ENCODE measurements around the gene DLGAP1.

Gene DLGAP1

GRCh38 chr18:3510896-3511295, 944.2 kb downstream of the DLGAP1 start:
- DNase-seq, result no peak

- DNase-seq, result no peak
Observed at GRCh38 chr18:3510024-3510423, 945.1 kb downstream of the DLGAP1 start.

DNA sequence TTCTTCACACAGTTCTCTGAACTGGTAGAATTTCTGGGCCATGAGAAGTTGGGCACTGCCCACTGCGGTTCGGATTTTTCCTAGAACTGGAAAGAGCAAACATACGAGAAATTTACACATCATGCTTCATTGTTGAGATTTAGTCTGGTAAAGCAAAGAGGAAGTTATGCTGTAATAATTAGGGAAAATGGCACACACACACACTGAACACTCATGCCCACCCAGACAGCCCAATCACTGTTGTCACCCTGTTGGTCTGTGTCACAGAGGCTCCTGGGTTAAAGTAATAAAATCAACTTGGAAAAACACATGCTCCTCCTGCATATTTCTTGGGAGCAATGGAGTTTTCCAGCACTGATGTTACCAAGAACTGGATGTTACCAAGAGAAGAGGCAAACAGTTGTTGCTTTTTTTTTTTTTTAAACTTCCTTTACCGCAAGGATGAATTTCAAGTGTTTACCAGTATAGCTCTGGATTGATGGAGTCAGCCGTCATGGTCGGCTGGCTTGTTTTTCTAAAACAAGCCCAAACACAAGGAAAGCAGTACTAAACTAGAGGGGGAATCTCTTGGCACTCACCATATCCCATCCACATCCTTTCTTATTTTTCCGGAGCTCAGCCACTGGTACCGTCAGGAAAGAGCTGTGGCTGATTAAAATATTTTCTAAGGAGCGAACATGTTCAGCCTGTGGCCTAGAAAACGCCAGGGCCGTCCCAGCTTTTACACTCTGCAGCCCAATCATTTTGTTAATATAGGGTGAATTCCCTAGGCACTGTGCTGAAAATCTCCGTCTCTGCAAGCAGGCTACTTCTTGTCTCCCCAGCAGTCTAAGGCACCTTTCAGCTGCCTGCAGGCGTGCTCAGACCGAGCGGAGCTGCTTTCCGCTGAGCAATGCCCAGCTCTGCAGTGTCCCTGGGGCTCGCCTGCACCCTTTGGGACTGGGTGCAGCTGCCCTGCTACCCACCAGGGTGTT, 946.2 kb downstream of the DLGAP1 start:
- DNase-seq, result no peak

GRCh38 chr18:3504637-3505036, 950.5 kb downstream of the DLGAP1 start:
- DNase-seq, result no peak

- DNase-seq, result no peak
Observed at GRCh38 chr18:3502650-3503049, 952.5 kb downstream of the DLGAP1 start.

- DNase-seq, result no peak
Observed at GRCh38 chr18:3500016-3500415, 955.1 kb downstream of the DLGAP1 start.

GRCh38 chr18:3499501-3499900, 955.6 kb downstream of the DLGAP1 start:
- no peak for DNase-seq

- DNase-seq, result no peak
Observed at GRCh38 chr18:3498698-3499471, 956.2 kb downstream of the DLGAP1 start.

DNA sequence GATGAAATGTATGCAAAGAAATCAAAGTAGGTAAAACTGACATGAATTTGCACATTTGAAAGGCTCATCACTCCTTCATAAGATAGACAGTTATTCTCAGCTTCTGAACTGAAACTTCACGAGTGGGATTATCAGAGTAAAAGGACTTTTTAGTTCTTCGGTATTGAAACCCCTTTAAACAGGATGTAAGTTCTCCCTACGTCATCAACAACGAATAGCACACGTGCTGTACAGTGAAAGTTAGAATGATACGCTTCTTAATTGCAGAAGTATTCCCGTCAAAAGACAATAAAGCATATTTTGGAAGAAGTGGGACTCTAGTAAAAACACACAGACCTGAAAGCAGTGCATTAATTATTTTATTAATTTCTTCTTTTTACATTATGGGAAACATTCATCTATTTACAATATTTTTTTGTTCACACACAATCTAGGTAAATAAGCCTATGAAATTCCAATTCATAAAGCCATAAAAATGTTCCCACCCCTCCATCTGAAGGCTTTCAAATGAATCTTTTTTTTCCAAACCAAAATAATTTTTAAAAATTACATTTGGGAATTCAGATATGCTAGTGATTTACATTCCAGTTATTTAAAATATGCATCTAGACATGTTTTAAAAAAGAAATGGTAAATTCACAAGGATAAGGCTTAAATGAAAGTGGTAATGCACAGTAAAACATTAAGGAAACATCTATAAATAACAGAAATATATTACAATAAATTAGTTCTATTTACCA, 959.2 kb downstream of the DLGAP1 start:
- DNase-seq, result no peak

DNA sequence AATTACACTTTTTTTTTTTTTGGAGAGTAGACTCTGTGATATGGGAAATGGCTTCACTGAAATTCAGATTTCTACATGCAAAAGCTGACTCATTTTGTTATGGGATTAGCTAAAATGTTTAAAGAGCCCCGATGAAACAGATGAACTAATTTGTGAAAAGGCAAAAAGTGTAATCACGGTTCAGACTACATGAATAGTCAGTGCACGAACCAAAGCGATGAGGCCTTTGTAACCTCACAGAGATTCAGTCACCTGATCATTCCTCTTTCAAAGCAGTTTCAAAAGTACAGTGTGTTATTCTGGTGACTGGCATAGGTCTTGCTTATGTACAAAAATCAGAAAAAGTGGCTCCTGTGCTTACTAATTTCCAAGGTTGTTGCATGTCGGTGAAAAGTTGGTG, 960.5 kb downstream of the DLGAP1 start:
- DNase-seq, result no peak

DNA sequence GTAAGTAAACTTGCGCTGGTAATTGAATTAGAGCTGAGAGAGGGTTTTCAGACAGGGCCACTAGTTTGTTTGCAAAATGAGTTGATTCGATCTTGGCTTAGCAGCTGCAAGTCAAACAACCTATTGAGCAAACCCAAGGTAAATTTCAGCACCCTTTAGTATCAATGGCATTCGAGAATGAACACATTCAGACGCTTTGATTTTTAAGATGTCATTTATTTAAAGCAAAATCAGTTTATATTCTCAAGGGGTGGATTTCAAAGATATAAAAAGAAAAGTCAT, 960.9 kb downstream of the DLGAP1 start:
- no peak for DNase-seq

DNA sequence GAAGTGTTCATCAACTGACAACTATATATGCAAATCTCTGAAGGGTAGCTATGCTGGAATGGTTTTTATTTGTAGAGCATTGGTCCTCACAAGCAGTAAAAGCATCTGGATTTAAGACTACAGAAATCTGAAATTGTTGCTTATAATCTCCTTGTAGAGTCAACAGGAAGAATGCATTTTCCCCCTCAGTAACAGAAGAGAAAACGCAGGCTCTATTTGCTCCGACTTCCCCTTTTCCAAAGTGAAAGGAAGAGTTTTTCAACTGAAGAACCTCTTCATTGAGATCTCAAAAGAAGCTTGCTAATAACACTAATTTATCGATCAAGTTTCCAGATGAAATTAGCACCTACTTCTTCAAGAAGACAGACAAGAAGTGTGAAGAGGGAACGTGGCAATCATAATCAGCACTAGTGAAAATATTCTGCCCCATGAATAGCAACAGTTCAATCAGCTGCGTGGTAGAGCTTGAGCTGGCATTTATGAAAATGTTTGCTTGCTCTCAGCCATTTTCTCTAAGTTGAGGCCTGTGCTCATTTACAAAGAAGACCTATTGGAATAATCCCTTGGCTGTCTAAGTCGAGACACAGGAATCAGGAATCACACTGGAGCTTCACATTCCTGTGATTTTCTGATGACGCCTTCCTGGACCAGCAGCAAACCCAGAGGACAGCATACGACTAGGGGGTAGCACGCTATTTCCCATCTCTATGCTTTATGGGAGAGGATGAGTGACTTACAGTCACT, 961.4 kb downstream of the DLGAP1 start:
- no peak for DNase-seq

DNA sequence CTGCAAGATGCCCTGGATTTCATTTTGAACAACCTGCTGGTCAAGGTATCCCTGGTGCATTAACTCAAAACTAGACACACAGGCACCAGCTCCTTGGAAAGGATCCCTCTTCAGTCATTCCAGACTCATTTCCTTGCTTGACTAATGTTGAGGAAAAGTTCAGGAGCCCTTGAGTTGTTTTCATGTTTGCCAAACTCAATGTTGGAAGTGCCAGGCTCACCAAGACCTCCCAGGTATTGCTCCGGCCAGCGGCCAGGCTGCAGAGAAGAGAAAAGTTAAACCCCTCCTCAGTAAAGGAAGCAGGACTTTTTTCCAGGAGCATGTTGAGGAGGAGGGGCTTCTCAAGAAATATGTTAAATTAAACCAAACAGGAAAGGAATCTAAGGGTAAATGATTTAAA, 962.4 kb downstream of the DLGAP1 start:
- no peak for DNase-seq

GRCh38 chr18:3491981-3492555, 963.0 kb downstream of the DLGAP1 start:
- DNase-seq, result no peak

DNA sequence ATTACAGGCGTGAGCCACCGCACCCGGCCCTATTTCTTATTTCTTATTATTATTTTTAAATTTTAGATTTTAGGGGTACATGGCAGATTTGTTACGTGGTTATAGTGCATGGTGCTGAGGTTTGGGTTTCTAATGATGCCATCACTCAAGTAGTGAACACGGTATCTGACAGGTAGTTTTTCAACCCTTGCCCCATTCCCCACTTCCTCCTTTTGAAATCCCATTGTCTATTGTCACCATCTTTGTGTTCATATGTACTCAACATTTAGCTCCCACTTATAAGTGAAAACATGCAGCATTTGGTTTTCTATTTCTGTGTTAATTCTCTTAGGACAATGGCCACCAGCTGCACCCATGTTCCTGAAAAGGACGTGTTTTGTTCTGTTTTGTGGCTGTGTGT, 965.6 kb downstream of the DLGAP1 start:
- no peak for DNase-seq

- DNase-seq, result no peak
Observed at GRCh38 chr18:3486512-3486911, 968.6 kb downstream of the DLGAP1 start.

DNA sequence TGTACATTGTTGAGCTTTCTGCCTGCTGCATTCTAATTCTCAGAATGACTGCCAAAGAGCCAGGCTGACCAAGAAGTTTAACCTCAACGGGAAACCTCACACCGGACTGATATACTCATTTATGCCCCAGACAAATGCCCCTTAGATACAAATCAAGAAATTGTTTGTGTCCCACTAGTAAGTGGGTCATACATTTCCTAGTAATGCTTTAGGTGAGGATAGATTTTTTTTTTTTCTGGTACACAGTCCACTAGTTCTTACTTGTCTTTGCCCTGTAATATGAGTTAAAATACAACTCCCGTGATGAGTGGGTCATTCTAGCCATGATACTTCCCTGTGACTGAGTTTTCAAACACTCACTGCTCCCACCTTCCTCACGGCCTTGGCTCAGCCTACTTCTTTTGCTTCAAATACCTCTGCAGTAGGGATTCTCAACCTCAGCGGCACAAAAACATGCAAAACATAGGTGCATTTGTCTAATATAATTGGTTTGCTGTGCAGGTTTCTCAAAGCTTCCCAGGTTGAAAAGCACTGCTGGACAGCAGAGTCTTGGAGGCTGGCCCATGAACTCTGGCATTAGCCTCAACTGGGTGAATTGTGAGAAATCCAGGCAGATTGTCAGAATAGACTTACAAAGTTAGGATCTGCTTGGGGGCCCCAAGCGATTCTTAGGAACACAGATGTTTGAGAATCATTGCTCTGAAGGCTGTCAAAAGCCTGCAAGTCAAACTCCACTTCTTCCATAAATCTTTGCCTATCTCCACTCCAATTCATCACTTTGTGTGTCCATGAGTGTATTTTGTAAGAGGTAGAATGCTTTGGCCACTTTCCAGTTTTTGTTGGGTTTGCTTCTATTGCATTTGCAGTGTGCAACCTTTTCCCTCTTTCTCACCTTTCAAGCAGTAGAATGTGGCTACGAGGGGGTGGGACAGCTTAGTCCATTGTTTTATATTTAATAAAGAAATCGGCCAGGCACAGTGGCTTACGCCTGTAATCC, 969.7 kb downstream of the DLGAP1 start:
- no peak for DNase-seq

DNA sequence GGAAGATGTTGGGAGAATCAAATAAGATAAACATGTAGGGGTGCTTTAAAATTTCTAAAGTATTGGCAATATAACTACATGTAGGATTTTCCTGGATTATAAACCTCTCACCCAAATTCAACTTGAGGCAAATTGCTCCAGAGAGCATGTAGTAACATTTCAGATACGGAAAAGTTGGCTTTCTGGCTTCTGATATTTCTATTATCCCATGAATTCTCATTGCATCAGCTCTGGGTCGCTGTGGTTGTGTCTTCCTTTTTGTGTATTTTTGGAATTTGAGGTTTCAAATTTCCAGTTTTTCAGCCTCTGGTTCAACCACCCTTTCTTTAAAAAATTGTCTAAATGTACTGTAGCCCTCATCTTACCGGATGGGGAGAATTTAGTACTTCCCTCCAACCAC, 972.8 kb downstream of the DLGAP1 start:
- DNase-seq, result no peak

DNA sequence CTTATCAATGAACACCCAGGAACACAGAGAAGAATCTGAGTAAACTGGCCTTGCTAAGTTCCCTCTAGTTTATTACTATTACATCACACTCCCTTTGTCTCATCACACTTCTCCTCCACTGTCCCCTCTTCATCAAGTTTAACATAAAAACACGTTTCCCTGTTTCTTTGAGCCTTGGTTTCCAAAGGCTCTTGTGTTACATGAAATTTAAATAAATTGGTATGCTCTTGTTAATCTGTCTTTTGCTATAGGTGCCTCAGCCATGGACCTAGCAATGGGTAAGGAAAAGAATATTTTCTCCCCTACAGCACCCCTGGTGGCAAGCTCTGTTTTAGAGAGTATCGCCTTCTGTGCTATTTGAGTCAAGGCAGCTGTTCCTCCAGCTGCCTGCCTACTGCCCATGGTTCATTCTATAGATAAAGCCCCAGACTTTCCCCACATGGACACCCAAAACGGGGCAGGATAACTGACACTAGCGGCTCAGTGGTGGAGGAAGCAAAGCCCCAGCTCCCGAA, 973.4 kb downstream of the DLGAP1 start:
- DNase-seq, result no peak

DNA sequence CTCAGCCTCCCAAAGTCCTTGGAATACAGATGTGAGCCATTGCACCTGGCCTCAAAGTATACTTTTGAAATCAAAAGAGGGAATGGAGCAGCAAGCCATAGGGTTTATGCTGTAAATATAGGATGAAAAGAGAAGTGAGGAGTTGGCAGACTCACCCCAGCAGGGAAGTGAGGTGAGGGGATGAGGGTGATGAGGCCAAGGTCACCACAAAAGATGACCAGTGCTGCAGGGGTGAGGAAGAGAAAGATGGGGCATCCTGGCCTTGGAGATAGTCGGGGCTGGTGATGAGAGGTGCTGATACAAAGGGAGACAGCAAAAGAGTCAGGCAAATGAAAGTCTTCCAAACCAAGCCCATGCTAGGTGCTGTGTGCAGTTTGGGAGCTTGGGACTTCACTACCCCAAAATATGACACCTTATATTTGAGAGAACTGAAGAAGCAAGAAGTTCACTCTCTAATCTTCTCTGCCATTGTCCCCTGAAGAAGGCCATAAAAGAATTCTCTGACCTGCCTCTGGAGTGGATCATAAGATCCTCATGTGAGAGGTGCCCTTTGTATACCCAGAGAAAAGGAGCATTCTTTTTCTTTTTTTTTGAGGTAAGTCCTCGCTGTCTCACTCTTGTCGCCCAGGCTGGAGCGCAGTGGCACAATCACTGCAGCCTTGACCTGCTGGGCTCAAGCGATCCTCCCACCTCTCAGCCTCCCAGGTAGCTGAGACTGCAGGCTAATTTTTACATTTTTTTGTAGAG, 974.1 kb downstream of the DLGAP1 start:
- no peak for DNase-seq
